ENCODE measurements around the gene MYL6B.
"Not testable (repeated sequence)": the region's sequence is repeated elsewhere in the genome, so short reads cannot be mapped to it uniquely, and the experiment has no call there.

MYL6B gene

GRCh38 chr12:56152132-56152755 lies at the start of gene MYL6B:
Gene MYL6B, plus strand, starts transcription at chr12:56152587. Its CDS starts 1,332 bp downstream, at chr12:56153919.
- peak; percentile 93 to 96 for ATAC-seq

GRCh38 chr12:56102683-56103065 lies 49.7 kb upstream of the MYL6B start:
- no peak for ATAC-seq

GRCh38 chr12:56103066-56103711 lies 49.2 kb upstream of the MYL6B start:
- no peak for ATAC-seq

- ATAC-seq, result no peak
Observed at GRCh38 chr12:56103823-56104108, 48.6 kb upstream of the MYL6B start.

GRCh38 chr12:56104109-56104814 lies 48.1 kb upstream of the MYL6B start, which contains the start of gene PA2G4:
Gene PA2G4, plus strand, starts transcription at chr12:56104559. Its CDS starts 179 bp downstream, at chr12:56104738.
- ATAC-seq, result peak; percentile 94 to 96

DNA sequence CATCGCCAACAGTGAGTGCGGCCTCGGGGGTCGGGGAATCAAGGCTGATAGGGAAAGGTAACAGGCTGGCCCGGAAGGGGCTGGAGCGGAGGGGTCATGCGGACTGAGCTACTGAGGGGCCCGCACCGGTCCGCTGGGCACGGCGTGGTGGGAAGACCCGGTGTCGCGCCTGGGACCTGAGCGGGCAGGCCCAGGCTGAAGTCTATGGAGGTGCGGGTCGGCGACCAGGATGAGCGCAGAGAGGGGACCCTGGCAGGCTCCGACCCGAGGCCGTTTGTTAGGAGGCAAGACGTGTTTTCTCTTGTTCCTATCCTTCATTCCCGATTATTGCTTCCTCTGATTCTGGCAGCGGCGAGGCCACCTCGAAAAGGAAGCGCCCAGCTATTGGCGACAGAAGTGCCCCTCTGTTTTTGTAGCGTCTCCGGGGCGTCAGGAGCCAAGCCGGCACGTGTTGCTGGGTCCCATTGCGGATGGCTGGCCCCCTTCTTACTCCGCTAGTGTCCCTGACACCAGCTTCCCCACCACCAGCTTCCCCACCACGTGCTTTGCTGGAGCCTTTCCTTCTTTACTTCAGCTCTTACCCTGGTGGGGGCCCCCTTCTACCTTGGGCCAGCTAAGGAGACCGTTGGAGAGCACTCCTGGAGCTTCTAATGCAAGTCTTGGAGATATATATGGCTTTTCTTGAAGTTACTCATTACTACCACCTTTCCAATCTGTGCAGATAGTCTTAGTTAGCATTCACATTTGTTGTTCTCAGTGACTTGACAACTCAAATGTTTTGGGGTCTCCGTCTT lies 47.4 kb upstream of the MYL6B start:
- ATAC-seq, result peak; percentile 1 to 5

GRCh38 chr12:56105609-56105902 lies 46.8 kb upstream of the MYL6B start:
- no peak for ATAC-seq

GRCh38 chr12:56107242-56107641 lies 45.1 kb upstream of the MYL6B start:
- ATAC-seq, result no peak

GRCh38 chr12:56110571-56110970 lies 41.8 kb upstream of the MYL6B start:
- ATAC-seq, result no peak

GRCh38 chr12:56114084-56114483 lies 38.3 kb upstream of the MYL6B start:
- no peak for ATAC-seq

DNA sequence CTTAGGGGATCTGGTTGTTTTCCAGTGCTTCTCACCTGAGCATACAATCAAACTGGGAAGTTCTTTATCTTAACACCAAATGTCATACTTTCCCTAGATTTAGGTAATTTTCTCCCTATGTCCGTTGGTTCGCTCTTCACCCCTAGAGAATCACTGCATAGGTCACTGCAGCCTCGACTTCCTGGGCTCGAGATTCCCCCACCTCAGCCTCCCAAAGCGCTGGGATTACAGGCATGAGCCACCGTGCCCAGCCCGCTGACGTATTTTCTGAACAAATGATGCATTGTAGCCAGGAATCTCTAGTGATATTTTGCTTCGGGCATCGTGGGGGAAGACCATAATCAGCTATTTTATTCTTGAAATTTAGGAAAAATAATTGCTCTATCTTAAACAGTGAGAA lies 37.1 kb upstream of the MYL6B start:
- ATAC-seq, result no peak

DNA sequence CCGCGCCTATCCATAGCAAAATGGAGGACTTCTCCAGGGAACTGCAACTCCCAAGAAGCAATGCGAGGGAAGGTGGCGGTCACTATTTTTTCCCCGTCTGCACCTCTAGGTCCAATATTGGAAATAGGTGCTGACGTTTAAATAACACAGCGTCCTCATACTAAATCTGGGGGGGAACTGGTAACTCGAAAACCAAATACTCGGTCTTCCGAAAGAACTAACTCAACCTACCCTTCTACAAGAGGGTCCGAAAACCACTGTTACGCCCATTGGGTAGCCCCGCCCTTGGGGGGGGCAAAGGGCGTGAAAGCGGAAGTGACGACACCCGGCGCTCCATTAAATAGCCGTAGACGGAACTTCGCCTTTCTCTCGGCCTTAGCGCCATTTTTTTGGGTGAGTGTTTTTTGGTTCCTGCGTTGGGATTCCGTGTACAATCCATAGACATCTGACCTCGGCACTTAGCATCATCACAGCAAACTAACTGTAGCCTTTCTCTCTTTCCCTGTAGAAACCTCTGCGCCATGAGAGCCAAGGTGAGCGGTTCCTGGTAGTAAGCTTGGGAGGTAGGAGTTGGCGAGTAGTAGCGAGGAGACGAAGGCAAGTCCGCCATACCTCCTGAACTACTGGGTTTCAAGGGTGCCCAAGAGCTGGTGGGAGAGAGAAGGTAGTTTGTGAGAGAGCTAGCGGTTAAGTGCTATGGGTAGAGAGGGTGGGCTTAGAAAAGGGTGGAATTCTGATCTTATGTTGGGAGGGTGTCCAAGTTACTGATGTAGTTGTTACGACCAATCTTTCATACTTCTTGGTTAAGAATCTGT lies 35.9 kb upstream of the MYL6B start, which contains the start of gene RPL41:
Gene RPL41, plus strand, starts transcription at position 367 of the 815 bp plus-strand sequence.
- peak; percentile 36 to 42 for ATAC-seq

DNA sequence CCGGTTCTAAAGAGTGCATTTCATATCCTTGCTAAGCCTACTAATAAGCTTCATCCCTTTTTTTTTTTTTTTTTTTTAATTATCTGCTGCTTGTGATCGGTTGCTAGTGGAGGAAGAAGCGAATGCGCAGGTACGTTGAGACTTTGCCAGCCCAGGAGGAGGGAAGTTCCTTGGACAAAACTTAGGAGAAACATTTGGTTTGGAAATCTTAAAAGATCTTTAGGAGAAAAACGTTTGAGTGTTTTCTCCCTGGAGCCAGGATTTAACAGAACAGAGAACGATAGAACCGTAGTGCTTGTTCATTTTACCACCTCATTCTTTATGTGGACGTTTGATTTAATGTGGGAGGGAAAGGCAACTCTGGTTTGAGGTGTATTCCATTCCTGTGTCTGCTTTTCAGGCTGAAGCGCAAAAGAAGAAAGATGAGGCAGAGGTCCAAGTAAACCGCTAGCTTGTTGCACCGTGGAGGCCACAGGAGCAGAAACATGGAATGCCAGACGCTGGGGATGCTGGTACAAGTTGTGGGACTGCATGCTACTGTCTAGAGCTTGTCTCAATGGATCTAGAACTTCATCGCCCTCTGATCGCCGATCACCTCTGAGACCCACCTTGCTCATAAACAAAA lies 35.2 kb upstream of the MYL6B start:
- not testable (repeated sequence) for ATAC-seq

- ATAC-seq, result peak; percentile 87 to 90
Observed at GRCh38 chr12:56117778-56118687, 34.4 kb upstream of the MYL6B start, which contains the start of gene ZC3H10. Gene ZC3H10, plus strand, starts transcription at chr12:56118266. Its CDS starts 2,297 bp downstream, at chr12:56120563.

DNA sequence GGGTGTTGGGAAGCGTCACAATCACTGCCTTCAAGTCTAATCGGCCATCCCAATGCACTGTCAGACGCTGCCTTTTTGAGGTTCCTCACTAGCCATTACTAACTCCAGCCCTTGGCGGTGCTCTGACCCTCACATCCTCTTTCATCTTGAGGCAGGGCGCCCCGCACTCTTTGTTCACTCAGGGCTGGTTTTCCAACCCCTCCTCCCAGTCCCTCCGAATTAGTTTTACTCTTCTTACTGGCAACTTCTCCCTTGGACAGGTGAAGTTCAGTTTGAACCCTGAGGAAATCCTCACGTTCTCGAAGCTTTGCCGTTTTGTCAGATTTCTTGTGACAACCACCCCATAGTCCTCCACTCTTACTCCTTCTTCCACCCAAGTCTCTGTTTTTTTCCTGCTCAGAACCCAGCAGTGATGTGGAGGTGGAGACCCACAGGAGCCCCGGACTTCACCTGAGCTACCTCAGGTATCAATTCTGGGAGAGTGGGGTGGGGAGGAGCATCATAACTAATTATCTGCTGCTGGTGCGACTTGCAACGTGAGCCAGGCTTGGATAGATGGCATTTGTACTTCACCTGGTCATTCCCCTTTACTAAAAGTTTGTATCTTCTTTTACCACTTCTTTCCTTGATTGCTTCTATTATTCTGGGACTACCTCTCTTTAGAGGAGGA lies 33.6 kb upstream of the MYL6B start:
- no peak for ATAC-seq

- no peak for ATAC-seq
Observed at GRCh38 chr12:56119361-56119796, 33.0 kb upstream of the MYL6B start.

GRCh38 chr12:56120158-56120846 lies 32.1 kb upstream of the MYL6B start:
- no peak for ATAC-seq

- no peak for ATAC-seq
Observed at GRCh38 chr12:56121204-56121870, 31.1 kb upstream of the MYL6B start.

DNA sequence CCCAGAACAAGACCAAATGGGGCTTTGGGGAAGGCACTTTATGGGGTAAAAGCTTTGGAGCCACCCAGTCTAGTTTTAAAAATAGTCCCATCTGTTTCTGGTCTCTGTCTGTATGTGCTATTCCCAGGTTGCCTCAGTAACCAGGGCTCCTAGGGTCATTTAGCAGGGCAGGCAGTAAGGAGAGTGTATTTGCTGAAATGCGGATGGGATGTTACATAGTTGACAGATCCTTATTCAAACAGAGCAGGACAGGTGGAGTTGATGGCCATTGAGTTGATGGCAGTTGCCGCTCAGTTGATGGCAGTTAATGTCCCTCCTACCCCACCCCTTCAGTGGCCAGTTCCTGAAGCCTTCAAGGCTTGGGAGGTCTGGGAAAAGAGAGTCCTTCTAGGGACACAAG lies 29.8 kb upstream of the MYL6B start:
- ATAC-seq, result no peak

Data from activated CD4-positive, CD25-positive, alpha-beta regulatory T cell treated with anti-CD3 and anti-CD28 coated beads, Interleukin-2, amount 50 U/mL, for 24 hours (primary cell).